Glutamatergic neuron (in vitro differentiated cells): ENCODE data around the gene SMARCB1. TPM values are rescaled to one million over a fixed set of nuclear protein-coding genes. Genes with fewer than 3 reads are reported as not detected.
A peak's percentile ranks its signal among the peaks of the same experiment; 100 is the strongest.

Source experiments
- DNase-seq: peaks from one replicate; pipeline ENCODE4 v3.0.0; 2022
- H3K27ac Mint-ChIP-seq: one replicate; pipeline ENCODE4 v1.8.0; 2020; ENCODE audit warnings: mild to moderate bottlenecking, mixed read lengths, inconsistent platforms; ENCODE audit not compliant: unreplicated experiment
- H3K27me3 Mint-ChIP-seq: one replicate; pipeline ENCODE4 v1.8.0; 2020; ENCODE audit warnings: mild to moderate bottlenecking, moderate library complexity, mixed read lengths, inconsistent platforms; ENCODE audit not compliant: unreplicated experiment
- H3K36me3 Mint-ChIP-seq: one replicate; pipeline ENCODE4 v1.8.0; 2020; ENCODE audit warnings: mild to moderate bottlenecking, mixed read lengths, inconsistent platforms; ENCODE audit not compliant: unreplicated experiment
- H3K4me1 Mint-ChIP-seq: one replicate; pipeline ENCODE4 v1.8.0; 2020; ENCODE audit warnings: mild to moderate bottlenecking, low read depth, mixed read lengths, inconsistent platforms; ENCODE audit not compliant: unreplicated experiment
- H3K4me3 Mint-ChIP-seq: one replicate; pipeline ENCODE4 v1.8.0; 2020; ENCODE audit warnings: mild to moderate bottlenecking, mixed read lengths, inconsistent platforms; ENCODE audit not compliant: unreplicated experiment
- H3K9me3 Mint-ChIP-seq: one replicate; pipeline ENCODE4 v1.8.0; 2020; ENCODE audit warnings: mild to moderate bottlenecking, moderate library complexity, mixed read lengths, inconsistent platforms; ENCODE audit not compliant: unreplicated experiment
- CTCF ChIP-seq: fragments of 200-600 bp; sonication (generic); IDR thresholded peaks from one replicate; pipeline ENCODE4 v1.5.0; 2021; ENCODE audit not compliant: partially characterized antibody, unreplicated experiment
- total RNA-seq: library from RNA; stranded (reverse); fragmentation: NEBNext Ultra II Directional; extraction: Animal tissue kit (Norgen Biotek cat#: 25700); gene quantifications from one replicate; pipeline ENCODE4 v1.2.1, GENCODE V29; 2021; ENCODE audit not compliant: unreplicated experiment

SMARCB1 gene
- total RNA-seq, 1 donor from 2014 or later: 227 TPM

GRCh38 chr22:23849009-23850006 lies 62.5 kb downstream of the SMARCB1 start:
- Mint-ChIP-seq H3K27ac (no peak overlapping the region), H3K9me3 (no peaks in the 10 kb centered on the region), H3K4me3 (no peak overlapping the region), H3K27me3 (peaks cover 2% of the 10 kb centered on the region), H3K4me1 (peaks cover 4% of the 10 kb centered on the region), H3K36me3 (no peaks in the 10 kb centered on the region)
- peak; percentile 99 for TF ChIP-seq CTCF
- peak; percentile 97 for DNase-seq

- peaks cover 2% of the 10 kb centered on the region for H3K27me3 Mint-ChIP-seq
- TF ChIP-seq CTCF: no peak
- peaks cover 4% of the 10 kb centered on the region for H3K4me1 Mint-ChIP-seq
- no peak overlapping the region for H3K27ac Mint-ChIP-seq
- H3K4me3 Mint-ChIP-seq: peak overlapping the region; percentile 42
- H3K36me3 Mint-ChIP-seq: no peaks in the 10 kb centered on the region
- H3K9me3 Mint-ChIP-seq: no peaks in the 10 kb centered on the region
- no peak for DNase-seq
Observed at GRCh38 chr22:23850136-23850611, 63.4 kb downstream of the SMARCB1 start.

GRCh38 chr22:23856721-23857605 lies 70.2 kb downstream of the SMARCB1 start:
- no peak for TF ChIP-seq CTCF
- H3K36me3 Mint-ChIP-seq: no peaks in the 10 kb centered on the region
- DNase-seq: peak; percentile 67
- peaks cover 18% of the 10 kb centered on the region for H3K9me3 Mint-ChIP-seq
- peak overlapping the region; percentile 94 for H3K27ac Mint-ChIP-seq
- H3K4me1 Mint-ChIP-seq: peaks cover 14% of the 10 kb centered on the region
- peaks cover 5% of the 10 kb centered on the region for H3K27me3 Mint-ChIP-seq
- peak overlapping the region; percentile 92 for H3K4me3 Mint-ChIP-seq

GRCh38 chr22:23857606-23858483 lies 71.1 kb downstream of the SMARCB1 start, which contains the start of gene SLC2A11:
Gene SLC2A11, plus strand, starts transcription at chr22:23857875. Its CDS starts 125 bp downstream, at chr22:23858000.
- H3K4me1 Mint-ChIP-seq: peaks cover 14% of the 10 kb centered on the region
- peaks cover 5% of the 10 kb centered on the region for H3K27me3 Mint-ChIP-seq
- peaks cover 18% of the 10 kb centered on the region for H3K9me3 Mint-ChIP-seq
- DNase-seq: peak; percentile 99
- peak within 1 kb of the TSS; percentile 92 for H3K4me3 Mint-ChIP-seq
- TF ChIP-seq CTCF: peak; percentile 25
- no peaks in the 10 kb centered on the region for H3K36me3 Mint-ChIP-seq
- H3K27ac Mint-ChIP-seq: peak within 1 kb of the TSS; percentile 94
